Stimulated activated CD4-positive, alpha-beta T cell treated with anti-CD3 and anti-CD28 coated beads, Interleukin-1b, Interleukin-23, amount 100 ng/mL, for 48 hours (primary cell): Measurements from ENCODE around the gene SH3RF1.
"Not testable (repeated sequence)": the region's sequence is repeated elsewhere in the genome, so short reads cannot be mapped to it uniquely, and the experiment has no call there.

ENCODE experiments used
- DNase-seq: peaks from one replicate; pipeline ENCODE4 v3.0.0-alpha.2; 2020

Gene SH3RF1

DNA sequence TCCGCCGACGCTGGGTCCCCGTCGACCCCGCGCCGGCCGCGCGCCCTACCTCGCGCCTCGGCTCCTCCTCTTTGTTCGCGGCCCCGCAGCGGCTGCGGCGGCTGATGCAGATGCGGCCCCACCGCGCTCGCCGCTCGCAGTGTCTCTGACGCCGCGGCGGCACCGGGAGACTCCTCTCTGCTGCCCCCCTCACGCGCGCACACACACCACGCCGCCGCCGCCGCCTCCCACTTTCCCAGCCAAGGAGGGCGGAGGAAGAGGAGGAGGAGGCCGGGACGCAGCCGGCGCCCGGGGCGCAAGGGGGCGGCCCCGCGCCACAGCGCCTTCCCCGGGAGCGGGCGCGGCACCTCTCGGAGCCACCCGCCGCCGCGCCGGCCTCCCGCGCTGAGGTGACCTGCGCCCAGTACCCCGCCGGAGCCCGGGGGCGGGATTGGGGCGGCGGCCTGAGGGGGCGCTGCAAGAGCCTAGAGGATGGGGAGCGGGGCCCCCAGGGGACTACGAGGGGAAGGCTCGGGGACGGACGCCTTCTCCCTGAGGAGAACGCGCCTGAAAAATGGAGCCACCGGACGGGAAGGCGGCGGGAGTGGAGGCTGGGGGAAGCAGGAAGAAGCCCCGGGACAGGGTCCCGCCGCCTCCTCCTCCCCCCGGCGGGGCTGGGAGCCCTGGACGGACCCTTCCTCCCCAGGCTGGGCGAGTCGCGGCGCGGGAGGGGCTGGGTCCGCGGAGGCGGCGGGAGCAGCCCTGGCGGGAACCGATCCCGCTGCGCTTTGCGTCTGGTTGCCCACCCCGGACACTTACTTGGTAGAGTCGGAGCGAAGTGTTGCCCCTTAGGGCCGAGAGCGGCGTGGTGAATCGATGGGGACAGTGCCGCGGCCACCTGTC, at the start of gene SH3RF1:
TSS of gene SH3RF1 (minus strand) at position 147 of the 882 bp plus-strand sequence. CDS start 1,744 bp downstream, outside the sequence.
- peak; percentile 16 for DNase-seq

DNA sequence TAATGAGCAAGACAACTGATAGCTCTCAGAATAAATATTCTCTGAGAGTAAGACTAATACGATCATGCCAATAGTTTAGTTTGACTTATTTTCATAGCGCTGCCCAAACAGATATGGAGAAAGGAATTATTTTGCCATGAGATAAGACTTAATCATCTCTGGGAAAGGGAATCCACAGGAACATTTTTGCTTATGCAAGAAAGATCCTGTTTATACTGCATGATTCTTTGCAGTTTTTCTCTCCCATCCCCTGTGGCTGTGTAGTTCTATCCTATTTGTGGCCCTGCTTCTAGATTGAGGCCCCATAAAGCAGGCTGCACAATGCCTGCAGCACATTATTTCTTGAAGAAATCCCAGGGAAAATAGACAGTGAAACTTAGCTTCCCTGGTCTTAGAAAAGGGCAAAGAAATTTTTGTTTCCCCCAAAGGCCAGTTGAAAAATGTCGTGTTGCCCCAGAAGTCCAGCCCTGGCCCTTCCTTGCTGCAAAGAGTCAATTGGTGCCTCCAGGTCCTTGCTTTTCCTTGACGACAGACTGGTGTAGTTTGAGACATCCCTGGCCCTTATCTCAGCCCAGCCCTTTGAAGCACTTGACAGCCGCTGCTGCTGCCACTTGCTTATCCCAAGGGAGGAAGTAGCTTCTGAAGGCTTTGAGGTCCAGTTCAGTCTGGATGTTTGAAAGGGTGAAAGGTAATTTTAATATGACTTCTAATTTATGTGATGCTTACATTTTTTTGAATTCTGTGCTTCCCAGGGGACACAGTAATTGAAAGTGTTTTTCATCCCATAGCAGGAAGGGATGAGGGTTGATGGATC, 45.0 kb upstream of the SH3RF1 start:
- no peak for DNase-seq

DNA sequence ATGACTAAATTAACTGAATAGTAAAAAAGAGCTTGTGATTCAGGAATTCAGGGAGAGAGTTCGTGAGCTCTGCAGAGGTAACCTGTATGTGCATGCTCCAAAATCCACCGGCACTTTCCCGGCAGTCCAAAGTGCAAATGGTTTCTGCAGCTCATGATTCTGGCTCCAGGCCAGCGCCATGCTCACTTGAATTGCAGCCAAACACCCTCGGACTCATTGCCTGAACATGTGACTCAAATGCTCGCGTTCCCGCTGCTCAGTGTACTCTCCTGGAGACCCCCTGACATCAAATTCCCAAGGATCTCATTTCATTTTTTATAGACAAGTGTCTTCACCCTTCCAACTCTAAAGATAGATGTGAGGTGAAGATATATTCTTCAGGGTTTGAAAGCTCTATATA, 44.1 kb upstream of the SH3RF1 start:
- no peak for DNase-seq

DNA sequence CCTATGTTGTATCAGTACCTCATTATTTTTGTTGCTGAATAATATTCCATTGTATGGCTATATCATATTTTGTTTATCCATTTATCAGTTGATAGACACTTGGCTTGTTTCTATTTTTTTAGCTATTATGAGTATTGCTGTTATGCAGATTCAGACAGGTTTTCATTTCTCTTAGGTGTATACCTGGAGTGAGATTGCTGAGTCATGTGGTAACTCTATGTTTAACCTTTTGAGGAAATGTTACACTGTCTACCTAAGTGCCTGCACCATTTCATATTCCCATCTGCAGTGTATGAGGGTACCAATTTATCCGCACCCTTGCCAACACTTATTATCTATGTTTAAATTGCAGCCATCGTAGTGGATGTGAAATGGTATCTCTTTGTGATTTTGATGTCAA, 43.0 kb upstream of the SH3RF1 start:
- no peak for DNase-seq

DNA sequence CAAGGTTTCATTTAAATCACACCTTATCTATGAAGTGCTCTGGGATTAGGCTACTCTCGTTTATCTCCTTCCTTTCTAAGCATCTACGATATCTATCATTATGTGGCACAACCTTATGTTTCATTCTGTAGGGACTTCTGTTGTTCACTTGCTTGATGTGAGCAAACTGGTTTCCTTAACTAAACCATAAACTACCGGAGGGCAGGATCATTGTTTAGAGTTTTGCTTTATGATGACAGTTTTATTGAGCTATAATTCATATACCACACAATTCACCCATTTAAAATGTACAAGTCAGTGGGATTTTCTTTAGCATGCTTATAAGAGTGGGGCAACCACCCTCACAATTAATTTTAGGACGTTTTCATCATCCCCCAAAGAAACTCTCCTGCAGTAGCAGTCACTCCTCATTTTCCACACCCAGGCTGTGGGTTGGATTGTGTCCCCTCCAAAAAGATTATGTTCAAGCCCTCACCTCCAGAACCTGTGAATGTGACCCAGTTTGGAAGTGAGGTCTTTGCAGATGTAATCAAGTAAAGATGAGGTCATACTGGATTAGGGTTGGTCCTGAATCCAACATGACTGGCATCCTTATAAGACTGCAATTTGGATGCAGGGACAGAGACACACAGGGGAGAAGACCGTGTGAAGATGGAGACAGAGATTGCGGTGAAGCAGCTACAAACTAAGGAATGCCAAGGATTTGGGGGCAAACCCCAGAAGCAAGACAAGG, 42.1 kb upstream of the SH3RF1 start:
- DNase-seq = no peak

DNA sequence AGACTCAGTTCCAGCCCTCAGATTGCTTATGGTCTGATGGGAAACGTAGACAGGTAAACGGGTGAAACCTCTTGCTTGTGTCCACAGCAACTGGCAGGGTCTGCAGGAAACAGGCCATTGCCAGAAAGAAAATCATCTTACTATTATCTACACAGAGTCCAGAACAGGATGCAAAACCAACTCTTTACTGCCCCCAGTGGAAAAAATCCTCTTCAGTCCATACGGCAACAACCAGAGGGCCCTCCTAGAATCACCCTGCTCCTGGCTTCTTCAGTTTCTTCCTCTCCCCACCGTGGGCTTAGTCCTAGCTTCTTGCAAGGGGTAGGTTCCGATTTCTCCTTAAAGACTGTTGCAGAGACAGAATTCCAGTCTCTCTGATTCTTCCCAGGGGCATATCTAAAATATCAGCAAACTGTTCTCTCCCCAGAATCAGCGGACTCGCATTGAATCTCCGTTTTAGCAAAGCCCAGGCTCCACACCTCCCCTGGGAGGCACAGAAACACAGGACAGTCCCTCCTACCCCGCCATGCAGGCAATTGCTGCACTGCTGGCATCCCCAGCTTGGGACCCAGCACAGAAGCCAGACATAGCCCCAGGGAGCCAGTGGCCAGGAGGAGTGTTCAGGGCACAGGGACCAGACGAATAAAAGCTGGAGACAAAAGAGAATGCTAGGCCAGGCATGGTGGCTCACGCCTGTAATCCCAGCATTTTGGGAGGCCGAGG, 41.0 kb upstream of the SH3RF1 start:
- DNase-seq = no peak

DNA sequence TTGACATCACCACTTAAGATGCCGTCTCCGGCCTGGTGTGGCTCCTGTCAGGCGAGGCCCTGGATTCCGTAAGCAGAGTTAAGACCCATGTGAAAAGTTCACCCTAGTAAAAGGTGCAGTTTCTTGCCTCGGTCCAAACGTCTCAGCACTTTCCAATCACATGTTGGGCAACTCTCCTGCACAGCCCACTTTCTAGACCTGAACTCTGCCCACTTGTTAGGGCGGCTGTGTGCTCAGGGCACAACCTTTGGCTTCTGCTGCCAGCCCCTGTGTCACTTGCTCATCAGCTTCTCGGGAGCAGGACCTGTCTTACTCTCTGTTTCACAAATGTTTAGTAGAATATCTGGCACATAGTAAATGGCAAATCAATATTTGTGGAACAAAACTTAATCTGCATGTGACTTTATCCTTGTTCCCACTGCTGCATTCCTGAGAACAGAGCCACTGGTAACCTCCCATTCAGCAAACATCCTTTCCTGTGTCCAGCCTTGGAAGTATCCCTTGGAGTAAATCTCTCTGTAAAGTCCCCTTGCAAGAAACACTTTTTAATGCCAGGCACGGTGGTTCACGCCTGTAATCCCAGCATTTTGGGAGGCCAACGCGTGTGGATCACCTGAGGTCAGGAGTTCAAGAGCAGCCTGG, 38.7 kb upstream of the SH3RF1 start:
- no peak for DNase-seq

DNA sequence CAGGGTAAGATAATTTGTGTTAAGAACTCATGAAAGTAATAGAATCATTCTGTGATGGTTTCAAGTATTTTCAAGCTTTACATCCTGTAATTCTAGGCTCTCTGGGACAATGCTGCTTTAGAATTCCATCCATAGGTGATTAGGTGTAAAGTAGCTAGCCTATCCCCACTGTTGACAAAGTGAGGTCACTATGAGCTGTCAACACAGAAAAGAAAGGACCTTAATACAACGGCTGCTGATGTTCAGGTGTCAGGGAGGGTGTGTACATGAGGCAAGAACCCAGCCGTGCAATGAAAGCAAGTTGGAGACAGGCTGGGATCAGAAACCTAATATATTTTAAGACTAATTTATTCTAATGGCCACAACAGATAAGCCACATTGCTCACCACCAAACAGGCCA, 36.8 kb upstream of the SH3RF1 start:
- DNase-seq = no peak

DNA sequence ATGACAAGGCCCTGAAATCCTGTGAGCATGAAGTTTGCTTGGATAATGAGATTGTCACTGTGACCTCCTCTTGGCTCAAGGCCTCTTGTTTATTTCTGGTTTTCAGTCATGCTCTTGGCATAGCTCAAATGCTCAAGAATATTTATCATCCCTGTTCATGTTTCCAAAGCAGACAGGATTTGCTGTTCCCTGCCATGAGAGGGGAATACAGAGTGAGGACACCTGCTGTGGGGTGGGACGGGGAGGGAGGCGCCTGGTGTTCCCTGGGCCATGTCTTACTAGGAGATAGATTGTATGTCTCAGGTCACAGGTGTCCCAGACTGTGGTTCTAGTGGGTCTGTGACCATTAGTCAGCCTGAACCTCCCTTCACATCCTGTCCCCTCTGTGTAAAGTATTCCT, 34.9 kb upstream of the SH3RF1 start:
- DNase-seq = no peak

DNA sequence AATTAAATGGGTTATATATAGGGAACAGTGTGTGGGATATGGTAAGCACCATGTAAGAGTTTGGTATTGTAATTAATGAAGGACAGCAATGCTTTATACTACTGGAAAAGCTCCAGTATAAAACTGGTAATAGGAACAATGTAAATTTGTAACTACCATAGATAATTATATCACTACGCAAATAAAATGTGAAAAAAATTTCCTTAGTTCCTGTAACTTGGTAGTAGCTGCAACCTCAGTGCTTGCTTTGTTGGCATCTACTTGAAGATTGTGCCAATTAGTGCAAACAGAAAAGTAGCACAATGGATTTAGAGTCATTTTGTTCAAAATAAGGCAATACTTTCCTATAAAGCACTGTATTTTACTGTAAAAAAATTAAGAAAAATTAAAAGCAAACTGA, 34.4 kb upstream of the SH3RF1 start:
- DNase-seq = no peak

DNA sequence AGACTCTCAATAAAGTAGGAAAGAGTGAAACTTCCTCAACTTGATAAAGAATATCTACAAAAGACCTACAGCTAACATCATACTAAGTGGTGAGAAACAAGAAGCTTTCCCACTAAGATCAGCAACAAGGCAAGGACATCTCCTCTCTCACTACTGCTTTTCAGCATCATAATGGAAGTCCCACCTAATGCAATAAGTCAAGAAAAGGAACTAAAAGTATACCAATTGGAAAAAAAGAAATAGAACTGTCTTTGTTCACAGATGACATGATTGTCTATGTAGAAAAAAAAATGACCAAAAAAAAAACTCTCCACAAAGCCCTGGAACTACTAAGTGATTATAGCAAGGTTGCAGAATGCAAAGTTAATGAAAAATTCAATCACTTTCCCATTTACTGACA, 25.1 kb upstream of the SH3RF1 start:
- no peak for DNase-seq

DNA sequence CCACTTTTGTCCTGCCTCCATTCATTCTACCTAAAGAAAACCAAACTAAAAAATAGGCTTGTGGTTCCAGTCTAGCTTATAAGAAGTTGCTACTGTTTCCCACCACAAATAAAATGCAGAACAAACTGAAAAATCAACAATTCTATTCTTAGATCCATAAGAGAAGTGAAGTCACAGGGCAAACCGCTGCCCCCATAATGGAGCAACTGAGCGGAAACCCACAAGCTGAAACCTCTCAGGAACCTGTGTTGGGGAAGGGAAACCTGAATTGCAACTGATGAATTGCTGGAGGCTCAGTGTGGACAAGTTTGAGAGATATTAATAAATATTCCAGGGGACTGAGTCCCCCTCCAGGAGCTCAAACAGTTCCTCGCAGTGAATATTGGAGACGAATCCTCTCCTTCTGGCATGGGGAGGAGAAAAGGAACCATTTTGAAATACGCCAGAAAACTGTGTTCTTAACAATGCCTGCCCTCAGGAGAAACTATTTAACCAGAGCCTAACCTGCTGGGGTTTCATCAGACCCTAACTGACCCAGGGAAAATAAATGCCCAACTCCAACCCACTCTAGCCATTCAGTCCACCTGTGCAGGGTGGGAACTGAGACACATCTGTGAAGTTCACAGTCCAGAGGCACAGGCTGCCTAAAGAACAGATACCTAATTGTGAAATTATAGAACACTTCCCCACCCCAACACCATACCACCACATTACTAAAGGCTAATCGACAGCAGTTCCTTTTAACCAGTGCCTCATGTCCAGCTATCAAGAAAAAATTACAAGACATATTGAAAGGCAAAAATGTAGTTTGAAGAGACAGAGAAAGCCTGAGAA, 22.8 kb upstream of the SH3RF1 start:
- DNase-seq = no peak

DNA sequence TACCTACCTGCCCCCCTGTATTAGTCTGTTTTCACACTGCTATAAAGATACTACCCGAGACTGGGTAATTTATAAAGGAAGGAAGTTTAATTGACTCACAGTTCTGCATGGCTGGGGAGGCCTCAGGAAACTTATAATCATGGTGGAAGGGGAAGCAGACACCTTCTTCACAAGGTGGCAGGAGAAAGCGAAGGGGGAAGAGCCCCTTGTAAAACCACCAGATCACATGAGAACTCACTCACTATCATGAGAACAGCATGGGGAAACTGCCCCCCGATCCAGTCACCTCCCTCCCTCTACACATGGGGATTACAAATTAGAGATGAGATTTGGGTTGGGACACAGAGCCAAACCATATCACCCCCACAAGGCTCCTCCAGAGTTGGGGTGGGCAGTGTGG, 17.2 kb upstream of the SH3RF1 start:
- DNase-seq = not testable (repeated sequence)

DNA sequence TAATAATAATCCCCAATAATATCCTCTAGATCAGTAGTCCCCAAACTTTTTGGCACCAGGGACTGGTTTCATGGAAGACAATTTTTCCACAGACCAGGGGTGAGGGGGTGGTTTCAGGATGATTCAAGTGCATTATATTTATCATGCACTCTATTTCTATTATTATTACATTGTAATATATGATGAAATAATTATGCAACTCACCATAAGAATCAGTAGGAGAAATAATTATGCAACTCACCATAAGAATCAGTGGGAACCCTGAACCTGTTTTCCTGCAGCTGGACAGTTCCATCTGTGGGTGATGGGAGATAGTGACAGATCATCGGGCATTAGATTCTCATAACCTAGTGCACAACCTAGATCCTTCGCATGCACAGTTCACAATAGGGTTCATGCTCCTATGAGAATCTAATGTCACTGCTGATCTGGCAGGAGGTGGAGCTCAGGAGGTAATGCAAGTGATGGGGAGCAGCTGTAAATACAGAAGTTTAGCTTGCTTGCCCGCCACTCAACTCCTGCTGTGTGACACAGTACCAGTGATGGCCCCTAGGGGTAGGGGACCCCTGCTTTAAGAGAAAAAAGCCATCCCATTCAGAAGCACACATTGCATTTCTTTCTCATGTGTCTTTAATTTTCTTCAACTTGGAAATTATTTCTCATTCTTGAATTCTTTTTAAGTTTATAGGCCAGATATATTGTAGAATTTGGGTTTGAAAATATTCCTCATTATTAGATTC, 16.0 kb upstream of the SH3RF1 start:
- DNase-seq = no peak

DNA sequence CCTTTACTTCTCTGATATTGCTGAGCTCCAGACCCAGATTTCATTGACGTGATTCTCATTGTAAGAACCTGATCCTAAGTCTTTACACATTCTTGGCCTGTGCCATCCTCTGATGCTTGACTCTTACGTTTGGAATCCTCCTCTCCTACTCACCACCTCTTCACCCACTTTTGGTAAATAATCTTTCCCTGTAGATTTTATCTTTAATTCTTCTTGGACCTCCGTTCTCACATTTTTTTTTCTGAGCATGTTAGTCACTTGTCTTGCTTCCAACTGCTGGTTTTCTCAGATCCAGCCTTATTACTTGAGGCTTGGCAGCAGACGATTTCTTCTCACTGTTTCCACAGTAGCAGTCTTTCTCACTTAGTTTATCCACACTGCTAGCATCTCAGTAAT, 12.4 kb upstream of the SH3RF1 start:
- DNase-seq = no peak

DNA sequence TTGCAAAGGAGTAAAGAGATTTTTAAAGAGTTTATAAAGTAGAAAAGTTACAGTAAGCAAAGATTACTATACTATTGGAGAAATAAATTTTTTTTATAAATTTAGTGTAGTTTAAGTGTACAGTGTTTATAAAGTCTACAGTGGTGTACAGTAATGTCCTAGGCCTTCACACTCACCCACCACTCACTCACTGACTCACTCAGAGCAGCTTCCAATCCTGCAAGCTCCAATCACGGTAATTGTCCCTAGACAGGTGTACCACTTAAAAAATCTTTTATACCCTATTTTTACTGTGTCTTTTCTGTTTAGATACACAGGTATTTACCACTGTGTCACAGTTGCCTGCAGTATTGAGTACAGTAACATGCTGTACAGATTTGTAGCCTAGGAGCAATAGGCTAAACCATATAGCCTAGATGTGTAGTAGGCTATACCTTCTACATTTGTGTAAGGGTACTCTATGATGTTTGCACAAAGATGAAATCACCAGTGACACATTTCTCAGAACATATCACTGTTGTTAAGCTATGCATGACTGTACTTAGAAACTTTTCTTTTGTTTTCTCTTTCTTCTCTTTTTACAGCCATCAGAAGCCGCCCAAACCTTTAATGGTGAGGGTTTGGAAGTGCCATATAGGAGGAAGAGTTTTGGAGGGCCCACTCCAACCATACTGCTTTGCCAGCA, 11.8 kb upstream of the SH3RF1 start:
- DNase-seq = no peak

DNA sequence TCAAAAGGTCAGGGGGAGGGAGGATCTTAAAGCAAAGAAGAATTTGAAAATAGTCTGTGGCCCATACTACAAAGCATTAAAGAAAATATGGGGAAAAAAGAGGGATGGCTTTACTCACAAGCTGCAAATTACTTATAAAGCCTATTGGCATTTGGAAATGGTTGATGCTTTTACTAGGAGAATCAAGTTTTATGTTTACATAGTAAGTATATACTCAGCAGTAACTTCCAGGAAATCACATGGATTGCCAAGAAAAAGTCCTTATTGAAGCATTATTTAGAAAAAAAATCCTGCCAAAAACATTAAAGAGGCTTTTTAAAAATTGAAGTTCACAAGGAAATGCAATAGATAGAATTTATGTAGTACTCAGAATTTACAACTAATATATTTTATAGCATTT, 8.4 kb upstream of the SH3RF1 start:
- DNase-seq = no peak

DNA sequence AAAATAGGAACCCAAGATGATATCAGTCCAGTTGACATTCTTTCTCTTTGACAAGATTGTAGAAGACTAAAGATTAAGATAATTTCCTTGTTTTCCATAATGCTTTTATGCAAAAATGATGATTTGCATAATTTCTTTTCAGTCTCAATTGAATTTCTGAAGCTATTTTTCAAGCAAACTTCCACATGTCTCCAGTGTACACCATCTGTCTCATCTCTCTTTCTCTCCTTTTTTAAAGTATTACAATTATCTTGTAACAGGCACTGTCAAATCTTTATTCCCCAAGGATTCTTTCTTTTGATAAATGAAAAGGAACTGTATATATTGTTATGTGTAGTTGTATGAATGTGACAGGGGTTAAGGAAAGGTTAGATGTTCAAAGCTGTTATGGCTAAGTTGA, 7.9 kb upstream of the SH3RF1 start:
- no peak for DNase-seq

DNA sequence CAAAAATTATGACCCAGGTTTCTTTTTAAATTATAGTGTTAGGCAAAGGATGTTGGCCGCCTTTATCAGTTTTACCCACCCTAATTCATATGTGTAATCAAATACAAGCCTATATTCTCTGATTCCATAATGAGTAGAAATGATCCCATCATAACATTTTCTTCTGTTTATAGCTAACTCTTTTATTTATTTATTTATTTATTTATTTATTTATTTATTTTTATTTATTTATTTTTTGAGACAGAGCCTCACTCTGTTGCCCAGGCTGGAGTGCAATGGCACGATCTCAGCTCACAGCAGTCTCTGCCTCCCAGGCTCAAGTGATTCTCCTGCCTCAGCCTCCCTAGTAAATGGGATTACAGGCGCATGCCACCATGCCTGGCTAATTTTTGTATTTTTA, 7.1 kb upstream of the SH3RF1 start:
- not testable (repeated sequence) for DNase-seq

DNA sequence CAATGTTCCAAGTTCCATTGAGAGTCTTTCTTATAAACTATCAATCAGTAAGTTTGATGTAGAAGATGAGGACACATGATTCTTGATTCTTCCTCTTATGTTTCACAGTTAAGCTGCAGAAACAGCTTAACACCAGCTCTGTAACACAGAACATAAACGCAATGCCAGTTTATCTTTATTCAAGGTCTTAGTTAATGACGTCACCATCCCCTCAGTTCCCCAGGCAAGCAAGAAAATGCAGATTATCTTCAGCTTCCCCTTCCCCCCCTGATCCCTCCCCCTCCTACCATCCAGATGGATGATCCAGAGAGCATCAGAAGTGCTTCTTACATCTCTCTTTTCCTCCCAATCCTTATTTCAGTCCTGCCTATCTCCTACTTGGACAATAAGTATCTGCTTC, 4.4 kb upstream of the SH3RF1 start:
- DNase-seq = no peak
